H1 (cell line): Measurements from ENCODE around the gene ANKLE1. TPM values are rescaled to one million over a fixed set of nuclear protein-coding genes. Genes with fewer than 3 reads are reported as not detected.

Experiments
- CTCF ChIA-PET: fragments of 300-600 bp; sonication (Branson Sonifier 250); formaldehyde crosslinking; loops from one replicate; lab custom pipeline; 2021; ENCODE audit not compliant: partially characterized antibody; lab: Charles Lee
- POLR2A ChIA-PET: fragments of 300-600 bp; sonication (Branson Sonifier 250); formaldehyde crosslinking; loops from one replicate; lab custom pipeline; 2021; ENCODE audit warnings: inconsistent platforms; ENCODE audit not compliant: partially characterized antibody; lab: Charles Lee
- DNase-seq, 2 experiments: peaks; one replicate each; pipeline versions ENCODE4 v3.0.0 to v3.0.0-alpha.2; 2010 to 2022; ENCODE audit warnings: low spot score in 2 of 2, low read depth in 1 of 2, mixed read lengths in 1 of 2
- FAIRE-seq: peaks from 2 replicates; lab custom pipeline; 2011; peaks lifted over from hg19 to GRCh38; lab: Jason Lieb, UNC
- H2AFZ ChIP-seq: 2 replicates; pipeline ENCODE4 v1.8.1; 2012; ENCODE audit warnings: low read length, inconsistent platforms
- H2AK5ac ChIP-seq: 2 replicates; pipeline ENCODE4 v1.6.1; 2013; ENCODE audit warnings: low read depth, low read length
- H2BK120ac ChIP-seq: replicated peaks from 2 replicates; pipeline ENCODE3; 2013; ENCODE audit warnings: low read depth, low read length, inconsistent platforms
- H2BK12ac ChIP-seq: 2 replicates; pipeline ENCODE4 v1.6.1; 2013; ENCODE audit warnings: low read depth, low read length
- H2BK15ac ChIP-seq: 2 replicates; pipeline ENCODE4 v1.6.1; 2013; ENCODE audit warnings: low read length
- H2BK20ac ChIP-seq: 2 replicates; pipeline ENCODE4 v1.6.1; 2013; ENCODE audit warnings: low read length
- H2BK5ac ChIP-seq: 2 replicates; pipeline ENCODE4 v1.6.1; 2013; ENCODE audit warnings: low read depth, low read length
- H3K14ac ChIP-seq: 2 replicates; pipeline ENCODE4 v1.6.1; 2013; ENCODE audit warnings: inconsistent platforms; ENCODE audit not compliant: insufficient read length
- H3K18ac ChIP-seq: 2 replicates; pipeline ENCODE4 v1.6.1; 2013; ENCODE audit warnings: low read length; ENCODE audit errors: extremely low read depth
- H3K23ac ChIP-seq: 2 replicates; pipeline ENCODE4 v1.6.1; 2013; ENCODE audit warnings: inconsistent platforms; ENCODE audit not compliant: insufficient read length
- H3K23me2 ChIP-seq: 2 replicates; pipeline ENCODE4 v1.6.1; 2013; ENCODE audit warnings: low read depth, low read length
- H3K27ac ChIP-seq: 2 replicates; pipeline ENCODE4 v1.6.1; 2011; ENCODE audit warnings: low read depth, low read length, inconsistent platforms
- H3K27me3 ChIP-seq, 4 experiments: replicated peaks in 1 of 4; 1 replicate in 1 of 4; 2 replicates in 3 of 4; pipeline versions ENCODE4 v1.6.1 to v1.8.1; 2011 to 2013; ENCODE audit warnings: low read length in 3 of 4, mild to moderate bottlenecking in 3 of 4, inconsistent platforms in 2 of 4, mixed read lengths in 2 of 4, moderate library complexity in 1 of 4; ENCODE audit not compliant: control insufficient read depth in 3 of 4, insufficient read depth in 3 of 4; ENCODE audit errors: extremely low read depth in 1 of 4
- H3K36me3 ChIP-seq, 4 experiments: 2 replicates each; pipeline versions ENCODE4 v1.6.1 to v1.8.1; 2011 to 2013; ENCODE audit warnings: mild to moderate bottlenecking in 4 of 4, low read length in 3 of 4, moderate library complexity in 2 of 4, control low read depth in 1 of 4, inconsistent platforms in 1 of 4; ENCODE audit not compliant: insufficient read depth in 4 of 4, control insufficient read depth in 2 of 4
- H3K4ac ChIP-seq: replicated peaks from 2 replicates; pipeline ENCODE3; 2013; ENCODE audit warnings: low read length, low read depth, mixed read lengths, inconsistent platforms; ENCODE audit not compliant: insufficient read length
- H3K4me1 ChIP-seq, 4 experiments: replicated peaks in 1 of 4; 1 replicate in 1 of 4; 2 replicates in 3 of 4; pipeline versions ENCODE4 v1.6.1 to v1.8.1; 2011 to 2013; ENCODE audit warnings: low read length in 3 of 4, inconsistent platforms in 2 of 4, mixed read lengths in 1 of 4; ENCODE audit not compliant: insufficient read depth in 4 of 4, control insufficient read depth in 3 of 4
- H3K4me2 ChIP-seq, 2 experiments: 2 replicates each; pipeline versions ENCODE4 v1.6.1 to v1.8.1; 2011 to 2013; ENCODE audit warnings: low read depth in 2 of 2, low read length in 2 of 2, control low read depth in 1 of 2, inconsistent platforms in 1 of 2, mild to moderate bottlenecking in 1 of 2; ENCODE audit not compliant: insufficient read depth in 1 of 2
- H3K4me3 ChIP-seq, 4 experiments: fragments of 200-600, 300-600 bp in 1 of 4; sonication (generic), shearing (Covaris generic), sonication (Bioruptor Twin) in 1 of 4; 2 replicates each; pipeline versions ENCODE4 v1.5.1 to v1.8.1; 2011 to 2016; ENCODE audit warnings: low read length in 4 of 4, low read depth in 3 of 4, control low read depth in 2 of 4, inconsistent platforms in 2 of 4, mild to moderate bottlenecking in 2 of 4, mixed read lengths in 1 of 4, moderate library complexity in 1 of 4; ENCODE audit not compliant: insufficient read depth in 2 of 4; ENCODE audit errors: extremely low read depth in 1 of 4
- H3K56ac ChIP-seq: replicated peaks from 2 replicates; pipeline ENCODE3; 2013; ENCODE audit warnings: low read depth, mild to moderate bottlenecking, mixed read lengths, low read length, inconsistent platforms; ENCODE audit not compliant: insufficient read length
- H3K79me1 ChIP-seq: 2 replicates; pipeline ENCODE4 v1.6.1; 2013; ENCODE audit warnings: low read depth, low read length, control low read depth
- H3K79me2 ChIP-seq, 2 experiments: 2 replicates each; pipeline versions ENCODE4 v1.6.1 to v1.8.1; 2012 to 2013; ENCODE audit warnings: low read length in 2 of 2, mild to moderate bottlenecking in 2 of 2, inconsistent platforms in 1 of 2; ENCODE audit not compliant: insufficient read depth in 2 of 2, control insufficient read depth in 1 of 2
- H3K9ac ChIP-seq, 4 experiments: replicated peaks in 1 of 4; 1 replicate in 1 of 4; 2 replicates in 3 of 4; pipeline versions ENCODE4 v1.6.1 to v1.8.1; 2011 to 2013; ENCODE audit warnings: low read depth in 3 of 4, low read length in 3 of 4, control low read depth in 2 of 4, mild to moderate bottlenecking in 2 of 4, moderate library complexity in 2 of 4, inconsistent platforms in 1 of 4; ENCODE audit errors: extremely low read depth in 1 of 4
- H3K9me3 ChIP-seq, 2 experiments: 2 replicates each; pipeline versions ENCODE4 v1.6.1 to v1.8.1; 2012 to 2013; ENCODE audit warnings: mild to moderate bottlenecking in 2 of 2, moderate library complexity in 2 of 2, control low read depth in 1 of 2, inconsistent platforms in 1 of 2, low read depth in 1 of 2, low read length in 1 of 2, mixed read lengths in 1 of 2; ENCODE audit not compliant: insufficient read depth in 2 of 2
- H4K20me1 ChIP-seq, 2 experiments: replicated peaks in 1 of 2; 2 replicates each; pipeline versions ENCODE3 to v1.8.1; 2011 to 2013; ENCODE audit warnings: inconsistent platforms in 2 of 2, low read length in 2 of 2, mild to moderate bottlenecking in 1 of 2; ENCODE audit not compliant: insufficient read depth in 2 of 2, control insufficient read depth in 1 of 2
- H4K5ac ChIP-seq: 2 replicates; pipeline ENCODE4 v1.6.1; 2013; ENCODE audit warnings: low read length, low read depth, mixed read lengths, inconsistent platforms; ENCODE audit not compliant: insufficient read length
- H4K8ac ChIP-seq: 2 replicates; pipeline ENCODE4 v1.8.0; 2013; ENCODE audit warnings: mild to moderate bottlenecking, moderate library complexity, low read length, inconsistent platforms; ENCODE audit not compliant: insufficient read depth; ENCODE audit errors: extremely low read depth
- H4K91ac ChIP-seq: replicated peaks from 2 replicates; pipeline ENCODE3; 2013; ENCODE audit warnings: low read length, mixed read lengths, inconsistent platforms; ENCODE audit not compliant: insufficient read length
- BCL11A ChIP-seq, 2 experiments: IDR thresholded peaks; one replicate each; pipeline ENCODE4 v1.6.1; 2011; ENCODE audit warnings: low read depth in 2 of 2, low read length in 2 of 2, mild to moderate bottlenecking in 2 of 2
- EZH2 ChIP-seq: fragments of 200-600 bp; sonication (generic); IDR thresholded peaks from 2 replicates; pipeline ENCODE4 v1.7.1; 2012; ENCODE audit warnings: low read depth, mild to moderate bottlenecking, moderate library complexity, low read length, inconsistent platforms; ENCODE audit not compliant: severe bottlenecking
- SIRT6 ChIP-seq: IDR thresholded peaks from one replicate; pipeline ENCODE4 v1.7.1; 2012; ENCODE audit warnings: low read length, inconsistent platforms
- WGBS, 2 experiments: shearing (Covaris generic) in 1 of 2; methylation state at CpG; one replicate each; pipeline versions ENCODE4 v1.1.6 to v1.1.7; 2013 to 2015; ENCODE audit warnings: low lambda C conversion rate in 2 of 2, mixed read lengths in 2 of 2, inconsistent platforms in 1 of 2, low coverage in 1 of 2, missing lambda C conversion rate in 1 of 2; ENCODE audit not compliant: insufficient replicate concordance in 2 of 2, insufficient coverage in 1 of 2, insufficient read length in 1 of 2; ENCODE audit errors: extremely low coverage in 1 of 2, missing lambda C conversion rate in 1 of 2; 5-methylcytosine and 5-hydroxymethylcytosine counted together
- polyA plus RNA-seq, 7 experiments: library from polyadenylated mRNA; depleted of rRNA in 3 of 7; stranded (reverse) in 5 of 7; unstranded in 2 of 7; fragments of >200 nt in 5 of 7; fragments of 200-250 nt in 2 of 7; gene quantifications; 1 replicate in 5 of 7; 2 replicates in 1 of 7; 4 replicates in 1 of 7; pipeline versions ENCODE4 v1.2.1 to v1.2.3, GENCODE V29; 2011 to 2013; ENCODE audit warnings: missing spikeins in 2 of 7, mixed read lengths in 2 of 7
- total RNA-seq: library from RNA; stranded (reverse); fragmentation: NEBNext Ultra II Directional; extraction: Animal tissue kit (Norgen Biotek cat#: 25700); gene quantifications from 2 replicates; pipeline ENCODE4 v1.2.1, GENCODE V29; 2021
- TF ChIP-seq, protein P1 (sequence below): IDR thresholded peaks from 2 replicates; pipeline ENCODE4 v1.6.1; 2011; ENCODE audit warnings: low read depth, mild to moderate bottlenecking, low read length; ENCODE audit not compliant: insufficient read depth

Gene ANKLE1
- total and polyA plus RNA-seq, 2 of the 8 experiments (the other 6 are each of a cell fraction or from before 2014, with no cell fraction given): 6.1 to 9.6 TPM

- Histone ChIP-seq H3K27me3 (no peaks in the 10 kb centered on the region), H3K79me1 (peaks cover 16% of the 10 kb centered on the region), H2AFZ (no peak overlapping the region), H3K79me2 (peaks cover 8 to 36% of the 10 kb centered on the region in 2 experiments; a peak in 3 of 4 replicates), H3K36me3 (no peaks in the 10 kb centered on the region; a peak in 2 of 8 replicates), H3K18ac (no peak overlapping the region), H2BK15ac (0 out of 2 replicates have a peak overlapping the region, but pooled peaks have one; percentile 46), H3K4me2 (no peak overlapping the region), H3K4ac (no peak overlapping the region)
- WGBS, 2 experiments: 85% methylated on average over 7 of the region's 8 CpGs; no CpG with 5 or more reads in 1 of the 2 experiments
- POLR2A ChIA-PET: interaction anchor here (1.2 to 18.5 kb wide), 5 partner anchors 17 to 93 kb away, joined by 3 to 329 read pairs (median 10); partner anchors contain the start of genes ANO8, BABAM1 and USE1
- no peak for TF ChIP-seq EZH2
- no peak for TF ChIP-seq SIRT6
- TF ChIP-seq, protein P1, sequence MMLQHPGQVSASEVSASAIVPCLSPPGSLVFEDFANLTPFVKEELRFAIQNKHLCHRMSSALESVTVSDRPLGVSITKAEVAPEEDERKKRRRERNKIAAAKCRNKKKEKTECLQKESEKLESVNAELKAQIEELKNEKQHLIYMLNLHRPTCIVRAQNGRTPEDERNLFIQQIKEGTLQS: no peak
- TF ChIP-seq BCL11A (IDR thresholded peaks at IDR 0.05; ENCODE audit: low read depth in 2 of 2, low read length in 2 of 2): no peak
- TF ChIP-seq, all 59 proteins: peak for 0
- no peak overlapping the region for H2AK5ac ChIP-seq
- CTCF ChIA-PET: interaction anchor here (1.5 to 2.5 kb wide), 7 partner anchors 15 to 93 kb away, joined by 3 to 13 read pairs (median 9); partner anchors contain the start of genes ANO8 and USE1
- no peaks in the 10 kb centered on the region for H3K9me3 ChIP-seq
- H3K56ac ChIP-seq: no peak overlapping the region
- H2BK20ac ChIP-seq: no peak overlapping the region
- H3K23ac ChIP-seq: no peak overlapping the region
- FAIRE-seq (no peak), DNase-seq (no peak)
- H3K9ac ChIP-seq: no peak overlapping the region
- H4K5ac ChIP-seq: no peak overlapping the region
- H4K20me1 ChIP-seq: peaks cover 0 to 12% of the 10 kb centered on the region in 2 experiments
- no peak overlapping the region for H3K14ac ChIP-seq
- no peak overlapping the region for H2BK120ac ChIP-seq
- H4K8ac ChIP-seq: no peak overlapping the region
- H3K23me2 ChIP-seq: peaks cover 9% of the 10 kb centered on the region
- peaks cover 12 to 24% (median 15%) of the 10 kb centered on the region in 4 experiments for H3K4me1 ChIP-seq
- H3K4me3 ChIP-seq: no peak overlapping the region
- H3K27ac ChIP-seq: no peak overlapping the region
- H2BK5ac ChIP-seq: no peak overlapping the region
- no peak overlapping the region; the same call in 1 of the 2 replicates for H2BK12ac ChIP-seq
- no peak overlapping the region for H4K91ac ChIP-seq
Observed at GRCh38 chr19:17307876-17308377, 26.2 kb downstream of the ANKLE1 start.
